ENCODE data around the gene CUBN.
A peak's percentile ranks its signal among the peaks of the same experiment; 100 is the strongest.

Gene CUBN

GRCh38 chr10:16820421-16820820 is 309.2 kb downstream of the CUBN start:
- DNase-seq (ENCODE audit: low spot score) = no peak

- no peak for DNase-seq (ENCODE audit: low spot score)
These were observed 309.6 kb downstream of the CUBN start for GRCh38 chr10:16820018-16820417.

- DNase-seq (ENCODE audit: low spot score) = no peak
These were observed 310.2 kb downstream of the CUBN start for GRCh38 chr10:16819436-16819835.

- no peak for DNase-seq (ENCODE audit: low spot score)
These were observed 310.6 kb downstream of the CUBN start for GRCh38 chr10:16819026-16819425.

GRCh38 chr10:16817125-16818019 is 312.2 kb downstream of the CUBN start, which contains the start of gene RSU1:
TSS of gene RSU1 (minus strand) at chr10:16817424. CDS start at chr10:16817081, 343 bp downstream.
- peak; percentile 98 for DNase-seq (ENCODE audit: low spot score)

- no peak for DNase-seq (ENCODE audit: low spot score)
These were observed 312.8 kb downstream of the CUBN start for GRCh38 chr10:16816830-16817124.

GRCh38 chr10:16816171-16816570 is 313.4 kb downstream of the CUBN start:
- no peak for DNase-seq (ENCODE audit: low spot score)

- no peak for DNase-seq (ENCODE audit: low spot score)
These were observed 315.6 kb downstream of the CUBN start for GRCh38 chr10:16814012-16814411.

GRCh38 chr10:16812676-16813075 is 316.9 kb downstream of the CUBN start:
- DNase-seq (ENCODE audit: low spot score) = no peak

- DNase-seq (ENCODE audit: low spot score) = no peak
These were observed 317.8 kb downstream of the CUBN start for GRCh38 chr10:16811765-16812164.

- no peak for DNase-seq (ENCODE audit: low spot score)
These were observed 318.3 kb downstream of the CUBN start for GRCh38 chr10:16811292-16811691.

GRCh38 chr10:16809074-16809718 is 320.4 kb downstream of the CUBN start:
- peak; percentile 25 for DNase-seq (ENCODE audit: low spot score)

GRCh38 chr10:16804123-16804522 is 325.5 kb downstream of the CUBN start:
- no peak for DNase-seq (ENCODE audit: low spot score)

GRCh38 chr10:16803464-16803863 is 326.1 kb downstream of the CUBN start:
- no peak for DNase-seq (ENCODE audit: low spot score)

GRCh38 chr10:16799621-16800020 is 330.0 kb downstream of the CUBN start:
- DNase-seq (ENCODE audit: low spot score) = no peak

- DNase-seq (ENCODE audit: low spot score) = no peak
These were observed 331.0 kb downstream of the CUBN start for GRCh38 chr10:16798571-16798970.

GRCh38 chr10:16795410-16796073 is 334.1 kb downstream of the CUBN start:
- no peak for DNase-seq (ENCODE audit: low spot score)

GRCh38 chr10:16794005-16794404 is 335.6 kb downstream of the CUBN start:
- DNase-seq (ENCODE audit: low spot score) = no peak

- DNase-seq (ENCODE audit: low spot score) = peak; percentile 48
These were observed 336.9 kb downstream of the CUBN start for GRCh38 chr10:16792675-16793074.

GRCh38 chr10:16789765-16790164 is 339.8 kb downstream of the CUBN start:
- no peak for DNase-seq (ENCODE audit: low spot score)

GRCh38 chr10:16789261-16789660 is 340.4 kb downstream of the CUBN start:
- DNase-seq (ENCODE audit: low spot score) = no peak

- no peak for DNase-seq (ENCODE audit: low spot score)
These were observed 340.8 kb downstream of the CUBN start for GRCh38 chr10:16788778-16789177.

GRCh38 chr10:16788125-16788524 is 341.5 kb downstream of the CUBN start:
- DNase-seq (ENCODE audit: low spot score) = no peak

Measured in hepatic stellate cell (primary cell).